Tibial nerve (tissue), 4 donors: Measurements from ENCODE around the gene TMEM72. TPM values are rescaled to one million over a fixed set of nuclear protein-coding genes. Genes with fewer than 3 reads are reported as not detected.

Source experiments
- DNase-seq, 2 donors: peaks; one replicate each; pipeline ENCODE4 v3.0.0-alpha.2; 2019; ENCODE audit warnings: low spot score in 2 of 2
- H3K27ac ChIP-seq, 4 donors: fragments of 200-600 bp; sonication (generic) in 3 of 4; one replicate each; pipeline ENCODE4 v1.5.1; 2017 to 2019; ENCODE audit warnings: mild to moderate bottlenecking in 1 of 4
- H3K27me3 ChIP-seq, 2 donors: fragments of 200-600 bp; sonication (generic) in 1 of 2; one replicate each; pipeline versions ENCODE4 v1.5.1 to v1.6.0; 2017 to 2019
- H3K36me3 ChIP-seq, 3 donors: fragments of 200-600 bp; sonication (generic); one replicate each; pipeline ENCODE4 v1.5.1; 2018 to 2019
- H3K4me1 ChIP-seq, 4 donors: fragments of 200-600 bp; sonication (generic) in 3 of 4; one replicate each; pipeline ENCODE4 v1.5.1; 2017 to 2019
- H3K4me3 ChIP-seq, 4 donors: fragments of 200-600 bp; sonication (generic) in 3 of 4; one replicate each; pipeline ENCODE4 v1.5.1; 2017 to 2019; ENCODE audit warnings: mild to moderate bottlenecking in 1 of 4, moderate library complexity in 1 of 4
- H3K9me3 ChIP-seq, 4 donors: fragments of 200-600 bp; sonication (generic) in 3 of 4; one replicate each; pipeline ENCODE4 v1.5.1; 2017 to 2019
- EP300 ChIP-seq, 2 donors: sonication (generic); formaldehyde crosslinking; IDR thresholded peaks; one replicate each; pipeline ENCODE4 v1.6.1; 2017; ENCODE audit warnings: antibody characterized with exemption in 2 of 2, mild to moderate bottlenecking in 1 of 2
- POLR2A ChIP-seq, 2 donors: fragments of 450-650 bp; IDR thresholded peaks; one replicate each; pipeline ENCODE4 v1.6.1; 2017; ENCODE audit warnings: antibody characterized with exemption in 2 of 2, mild to moderate bottlenecking in 2 of 2, moderate library complexity in 2 of 2
- WGBS, 2 donors: methylation state at CpG; one replicate each; pipeline ENCODE4 v1.1.5; 2018; 5-methylcytosine and 5-hydroxymethylcytosine counted together
- total RNA-seq, 4 donors: library from RNA; depleted of rRNA; stranded (reverse); fragments of >200 nt; gene quantifications; one replicate each; pipeline ENCODE4 v1.1.0, GENCODE V29; 2016
- TF ChIP-seq, protein P1 (sequence below), 5 experiments: fragments of 200-600 bp in 3 of 5; fragments of 450-650 bp in 2 of 5; sonication (generic) in 3 of 5; IDR thresholded peaks; one replicate each; pipeline ENCODE4 v1.5.1; 2016 to 2019; ENCODE audit warnings: antibody characterized with exemption in 5 of 5, mild to moderate bottlenecking in 3 of 5, moderate library complexity in 2 of 5

TMEM72 gene
- total RNA-seq, 4 donors from 2014 or later = 0.20 to 0.21 TPM; not detected in 2

DNA sequence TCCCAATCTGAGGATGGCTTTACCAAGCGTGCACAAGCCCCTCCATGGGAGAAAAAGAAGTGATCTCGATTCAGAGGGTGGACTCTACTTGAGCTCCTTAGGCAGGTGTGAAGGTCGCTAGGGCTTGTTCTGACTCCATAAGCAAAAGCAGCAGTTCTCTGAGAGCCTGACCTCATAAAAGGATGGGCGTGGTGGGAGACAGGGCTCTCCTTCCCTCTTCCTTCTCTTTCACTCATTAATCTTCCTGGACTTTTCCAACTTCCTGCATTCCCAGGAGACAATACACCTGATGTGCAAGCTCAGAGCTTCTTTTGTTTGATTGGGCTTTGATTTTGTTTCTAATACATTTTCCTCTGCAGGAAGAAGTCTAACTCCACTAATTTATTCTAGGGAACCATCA, 22.3 kb upstream of the TMEM72 start:
- TF ChIP-seq, protein P1, sequence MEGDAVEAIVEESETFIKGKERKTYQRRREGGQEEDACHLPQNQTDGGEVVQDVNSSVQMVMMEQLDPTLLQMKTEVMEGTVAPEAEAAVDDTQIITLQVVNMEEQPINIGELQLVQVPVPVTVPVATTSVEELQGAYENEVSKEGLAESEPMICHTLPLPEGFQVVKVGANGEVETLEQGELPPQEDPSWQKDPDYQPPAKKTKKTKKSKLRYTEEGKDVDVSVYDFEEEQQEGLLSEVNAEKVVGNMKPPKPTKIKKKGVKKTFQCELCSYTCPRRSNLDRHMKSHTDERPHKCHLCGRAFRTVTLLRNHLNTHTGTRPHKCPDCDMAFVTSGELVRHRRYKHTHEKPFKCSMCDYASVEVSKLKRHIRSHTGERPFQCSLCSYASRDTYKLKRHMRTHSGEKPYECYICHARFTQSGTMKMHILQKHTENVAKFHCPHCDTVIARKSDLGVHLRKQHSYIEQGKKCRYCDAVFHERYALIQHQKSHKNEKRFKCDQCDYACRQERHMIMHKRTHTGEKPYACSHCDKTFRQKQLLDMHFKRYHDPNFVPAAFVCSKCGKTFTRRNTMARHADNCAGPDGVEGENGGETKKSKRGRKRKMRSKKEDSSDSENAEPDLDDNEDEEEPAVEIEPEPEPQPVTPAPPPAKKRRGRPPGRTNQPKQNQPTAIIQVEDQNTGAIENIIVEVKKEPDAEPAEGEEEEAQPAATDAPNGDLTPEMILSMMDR (IDR thresholded peaks at IDR 0.05) = no peak
- TF ChIP-seq EP300 (IDR thresholded peaks at IDR 0.05) (no peak), POLR2A (IDR thresholded peaks at IDR 0.05) (no peak)
- H3K36me3 ChIP-seq = no peaks in the 10 kb centered on the region
- no peak overlapping the region for H3K4me3 ChIP-seq
- 89 to 99% methylated on average over 4 of the region's 4 CpGs for WGBS, 2 donors
- H3K4me1 ChIP-seq = no peaks in the 10 kb centered on the region
- H3K27ac ChIP-seq = no peak overlapping the region
- no peaks in the 10 kb centered on the region for H3K9me3 ChIP-seq
- no peak for DNase-seq
- H3K27me3 ChIP-seq = no peaks in the 10 kb centered on the region

DNA sequence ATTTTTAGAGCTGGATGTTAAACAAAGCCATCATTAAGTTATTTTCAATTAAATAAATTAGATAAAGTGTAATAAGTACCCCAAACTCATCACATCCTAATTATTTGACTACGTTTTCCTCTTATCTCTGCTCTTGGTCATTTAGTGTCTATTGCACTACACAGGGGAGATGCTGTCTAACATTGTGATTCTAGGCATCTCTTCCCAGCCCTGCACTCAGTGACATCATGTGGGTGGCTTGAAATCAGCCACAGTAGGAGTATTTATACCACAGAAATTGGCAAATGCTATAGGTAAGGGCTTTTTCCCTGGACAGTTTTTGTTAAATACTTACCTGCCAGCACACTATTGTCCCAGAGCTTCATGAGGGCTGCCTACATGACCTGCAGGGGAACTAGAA, 21.3 kb upstream of the TMEM72 start:
- no peak for TF ChIP-seq EP300 (IDR thresholded peaks at IDR 0.05)
- TF ChIP-seq, protein P1 (IDR thresholded peaks at IDR 0.05) = no peak
- TF ChIP-seq POLR2A (IDR thresholded peaks at IDR 0.05) = no peak
- Histone ChIP-seq H3K9me3 (no peaks in the 10 kb centered on the region), H3K4me3 (no peak overlapping the region), H3K4me1 (no peaks in the 10 kb centered on the region), H3K36me3 (no peaks in the 10 kb centered on the region), H3K27ac (no peak overlapping the region), H3K27me3 (no peaks in the 10 kb centered on the region)
- 87 to 97% methylated on average over 1 of the region's 1 CpG for WGBS, 2 donors
- no peak for DNase-seq

DNA sequence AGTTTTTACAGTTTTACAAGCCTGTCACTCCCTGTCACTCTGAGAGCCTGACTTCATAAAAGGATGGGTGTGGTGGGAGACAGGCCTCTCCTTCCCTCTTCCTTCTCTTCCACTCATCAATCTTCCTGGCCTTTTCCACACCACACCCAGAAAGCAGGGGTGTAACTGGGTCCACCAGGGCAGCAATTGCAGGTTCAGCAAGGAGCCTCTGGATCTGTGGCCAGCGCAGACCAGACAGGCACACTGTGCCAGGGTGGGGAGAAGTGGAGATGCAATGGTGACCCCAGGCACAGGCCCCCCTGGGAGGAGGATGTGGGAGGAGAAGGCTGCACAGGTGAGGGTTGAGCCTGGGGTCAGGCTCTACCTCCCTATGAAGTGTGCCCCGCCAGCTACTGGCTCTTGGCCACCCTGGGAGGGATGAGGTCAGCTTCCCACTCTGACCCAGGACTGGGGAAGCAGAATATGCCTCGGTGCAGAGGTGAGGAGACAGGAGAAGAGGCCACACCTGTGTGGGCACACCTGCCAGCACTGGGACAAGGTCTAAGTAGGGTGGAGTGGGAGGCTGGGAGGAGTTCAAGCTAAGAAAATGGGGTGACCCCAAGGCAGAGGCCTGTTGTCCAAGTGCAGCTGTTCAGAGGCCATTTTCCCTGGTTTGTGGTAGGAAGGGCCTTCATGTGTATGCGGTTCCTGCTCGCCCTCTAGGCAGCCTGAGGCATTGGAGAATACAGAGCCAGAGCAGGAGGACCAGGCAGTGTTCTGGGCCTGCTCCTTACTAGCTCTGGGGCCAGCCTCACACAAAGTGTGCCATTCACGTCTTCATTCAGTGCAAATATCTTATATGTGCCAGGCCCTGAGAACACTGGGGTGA, 20.2 kb upstream of the TMEM72 start:
- Histone ChIP-seq H3K9me3 (no peaks in the 10 kb centered on the region), H3K27ac (no peak overlapping the region), H3K36me3 (no peaks in the 10 kb centered on the region), H3K4me1 (no peaks in the 10 kb centered on the region), H3K4me3 (no peak overlapping the region), H3K27me3 (no peaks in the 10 kb centered on the region)
- TF ChIP-seq, protein P1 (IDR thresholded peaks at IDR 0.05) = no peak
- TF ChIP-seq POLR2A (IDR thresholded peaks at IDR 0.05) (no peak), EP300 (IDR thresholded peaks at IDR 0.05) (no peak)
- 90 to 96% methylated on average over 4 to 6 of the region's 6 CpGs for WGBS, 2 donors
- DNase-seq = no peak

DNA sequence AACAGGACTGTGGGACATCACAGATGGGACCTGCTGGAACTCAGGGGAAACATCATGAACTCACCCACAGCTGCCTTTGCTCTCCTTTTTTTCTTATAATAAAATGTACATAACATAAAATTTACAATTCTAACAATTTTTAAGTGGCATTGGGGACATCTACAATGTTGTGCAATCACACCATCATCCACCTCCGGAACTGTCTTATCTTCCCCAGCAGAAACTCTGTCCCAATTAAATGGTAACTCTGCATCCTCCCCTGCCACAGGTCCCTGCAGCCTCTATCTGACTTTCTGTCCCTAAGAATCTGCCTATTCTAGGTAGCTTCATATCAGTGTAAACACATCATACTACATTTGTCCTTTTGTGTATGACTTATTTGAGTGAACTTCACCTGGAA, 19.4 kb upstream of the TMEM72 start:
- 97% methylated on average over 1 of the region's 1 CpG for WGBS, 2 donors
- H3K36me3 ChIP-seq = no peaks in the 10 kb centered on the region

More for the DNA sequence above, 19.4 kb upstream of the TMEM72 start:
- H3K4me3 ChIP-seq = no peak overlapping the region
- H3K27ac ChIP-seq = no peak overlapping the region
- DNase-seq = no peak
- no peak for TF ChIP-seq POLR2A (IDR thresholded peaks at IDR 0.05)
- TF ChIP-seq EP300 (IDR thresholded peaks at IDR 0.05) = no peak
- TF ChIP-seq, protein P1 (IDR thresholded peaks at IDR 0.05) = no peak
- no peaks in the 10 kb centered on the region for H3K4me1 ChIP-seq
- no peaks in the 10 kb centered on the region for H3K9me3 ChIP-seq
- no peaks in the 10 kb centered on the region for H3K27me3 ChIP-seq
